ENCODE measurements around the gene CELSR2.
A peak's percentile ranks its signal among the peaks of the same experiment; 100 is the strongest.

Gene CELSR2

DNA sequence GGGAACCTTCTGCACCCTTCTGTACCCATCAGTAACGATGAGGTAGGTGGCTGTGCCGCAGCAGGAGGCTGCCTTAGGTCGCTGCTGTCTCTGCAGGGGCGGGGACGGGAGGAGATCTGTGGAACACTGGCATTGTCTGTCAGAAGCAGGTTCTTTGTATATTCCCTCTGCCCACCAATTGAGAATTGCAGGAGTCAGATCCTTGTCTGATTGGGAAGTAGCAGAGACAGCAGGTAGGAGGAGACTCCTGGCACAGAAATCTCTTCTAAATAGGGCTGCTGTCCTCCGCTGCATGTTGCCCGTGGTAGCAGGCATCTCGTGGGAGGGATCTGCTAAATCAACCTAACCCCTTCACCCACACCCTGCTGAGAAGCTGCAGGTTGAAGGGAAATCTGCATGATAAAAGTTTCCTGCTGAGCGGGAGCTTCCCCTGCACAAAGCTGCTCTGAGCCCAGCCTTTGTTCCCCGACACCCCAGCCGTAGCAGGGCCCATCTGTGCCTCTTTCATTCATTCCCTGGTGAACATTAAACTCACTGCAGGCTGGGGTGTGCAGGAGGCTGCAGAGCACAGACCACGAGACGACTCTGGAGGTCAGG lies 19.7 kb upstream of the CELSR2 start:
- DNase-seq: no peak

DNA sequence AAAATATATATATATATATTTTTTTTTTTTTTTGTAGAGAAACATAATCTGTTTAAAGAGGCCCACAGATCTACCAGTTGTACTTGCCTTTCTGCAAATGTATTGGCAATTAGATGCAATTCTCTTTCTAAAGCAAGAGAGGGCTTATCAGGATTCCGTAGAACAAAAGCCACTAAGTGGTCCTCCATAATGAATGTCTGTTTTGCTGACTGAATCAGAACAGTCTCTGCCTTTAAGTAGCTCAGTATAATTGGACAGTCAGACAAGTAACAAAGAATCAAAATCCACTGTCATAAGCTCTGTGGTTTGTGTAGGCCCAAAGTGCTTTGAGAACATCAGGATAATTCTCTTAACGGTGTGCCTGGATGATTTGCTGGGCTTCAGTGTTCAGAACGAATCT lies 18.3 kb upstream of the CELSR2 start:
- no peak for DNase-seq

DNA sequence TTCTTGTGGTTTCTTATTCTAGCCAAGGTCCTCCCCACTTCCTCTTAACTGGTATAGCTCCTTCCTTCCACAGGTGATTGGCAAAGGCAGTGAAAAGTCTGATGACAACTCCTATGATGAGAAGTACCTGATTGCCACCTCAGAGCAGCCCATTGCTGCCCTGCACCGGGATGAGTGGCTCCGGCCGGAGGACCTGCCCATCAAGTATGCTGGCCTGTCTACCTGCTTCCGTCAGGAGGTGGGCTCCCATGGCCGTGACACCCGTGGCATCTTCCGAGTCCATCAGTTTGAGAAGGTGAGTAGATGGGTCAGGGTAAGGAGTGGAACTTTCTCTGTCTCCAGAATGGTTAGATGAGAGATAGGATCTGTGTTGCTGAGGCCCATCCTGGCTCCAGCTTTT lies 14.2 kb upstream of the CELSR2 start:
- DNase-seq: no peak

DNA sequence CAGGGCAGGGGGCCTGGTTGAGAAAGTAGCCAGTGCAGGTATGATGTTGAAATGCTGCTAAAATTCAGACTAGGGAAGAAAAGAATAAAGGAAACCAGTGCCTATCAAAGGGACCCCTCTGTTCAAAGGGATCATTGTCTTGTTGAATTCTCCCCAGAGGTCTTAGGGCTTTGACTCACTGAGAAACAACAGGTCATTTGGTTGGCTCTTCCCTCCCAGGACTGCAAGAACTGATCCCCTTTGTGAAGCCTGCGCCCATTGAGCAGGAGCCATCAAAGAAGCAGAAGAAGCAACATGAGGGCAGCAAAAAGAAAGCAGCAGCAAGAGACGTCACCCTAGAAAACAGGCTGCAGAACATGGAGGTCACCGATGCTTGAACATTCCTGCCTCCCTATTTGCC lies 11.8 kb upstream of the CELSR2 start:
- DNase-seq: no peak

DNA sequence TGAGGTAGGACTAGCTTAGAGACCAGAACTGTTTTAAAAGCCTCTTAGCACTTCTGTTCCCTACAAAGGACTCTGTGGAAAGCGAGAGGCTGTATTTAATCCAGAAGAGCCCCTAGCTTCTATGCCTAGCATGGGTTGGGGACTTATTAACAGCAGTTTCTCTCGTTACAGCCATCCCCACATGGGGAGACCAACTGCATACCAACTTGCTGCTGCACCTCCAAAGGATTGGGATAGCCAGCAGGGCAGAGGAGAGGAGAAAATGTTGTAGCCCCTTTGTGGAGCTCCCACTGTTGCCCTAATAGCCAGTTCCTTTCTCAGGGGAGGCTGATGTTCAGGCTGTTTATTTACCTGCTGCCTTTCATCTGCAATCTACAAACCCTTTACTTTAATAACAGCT lies 11.0 kb upstream of the CELSR2 start:
- no peak for DNase-seq

DNA sequence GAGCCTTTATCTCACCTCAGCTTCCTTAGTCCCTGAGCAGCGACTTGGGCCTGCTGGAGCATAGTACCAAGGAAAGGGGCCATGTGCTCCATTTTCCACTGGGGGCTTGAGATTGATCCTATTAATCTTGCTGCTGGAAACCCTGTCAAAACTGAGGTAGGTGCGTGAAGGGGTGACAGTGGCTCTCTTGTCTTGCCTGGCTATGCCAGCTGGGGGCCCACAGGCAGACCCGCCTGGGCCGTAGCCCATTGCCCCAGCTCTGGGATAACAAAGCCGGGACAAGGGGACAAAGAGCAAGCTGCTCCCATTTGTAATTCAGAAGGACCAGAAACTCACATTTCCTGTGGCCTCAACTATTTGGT lies 10.3 kb upstream of the CELSR2 start:
- no peak for DNase-seq

DNA sequence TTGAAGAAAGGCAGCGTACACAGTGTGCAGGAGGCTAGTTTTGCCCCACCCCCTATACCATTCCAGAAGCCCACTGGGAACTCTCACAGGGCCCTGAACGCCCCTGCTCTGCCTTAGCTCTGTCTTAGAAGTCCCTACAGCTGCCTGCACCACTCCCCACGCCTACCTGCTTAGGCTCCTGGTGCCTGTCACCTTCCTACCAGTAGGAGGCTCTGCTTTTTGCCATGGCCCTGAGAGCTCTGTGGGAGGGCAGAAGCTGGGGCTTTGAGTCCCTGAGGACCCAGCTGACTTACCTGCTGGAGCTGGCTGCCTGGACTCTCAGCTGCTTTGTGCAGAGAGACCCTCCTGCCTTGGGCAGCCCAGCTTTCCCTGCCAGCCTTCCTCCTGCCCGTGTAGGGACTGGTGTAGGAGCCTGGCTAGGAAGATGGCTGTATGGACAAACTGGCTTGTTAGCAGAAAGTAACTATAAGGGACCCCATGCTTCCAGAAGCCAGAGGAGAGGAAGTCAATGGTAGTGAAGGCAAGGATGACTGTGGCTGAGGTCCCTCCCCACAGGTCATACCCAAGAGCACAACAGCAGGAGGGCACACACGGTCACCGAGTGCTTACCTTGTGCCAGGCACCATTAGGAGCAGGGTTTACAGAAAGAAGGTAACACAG lies 9.8 kb upstream of the CELSR2 start:
- peak in 1 of 2 experiments; percentile 6 for DNase-seq

DNA sequence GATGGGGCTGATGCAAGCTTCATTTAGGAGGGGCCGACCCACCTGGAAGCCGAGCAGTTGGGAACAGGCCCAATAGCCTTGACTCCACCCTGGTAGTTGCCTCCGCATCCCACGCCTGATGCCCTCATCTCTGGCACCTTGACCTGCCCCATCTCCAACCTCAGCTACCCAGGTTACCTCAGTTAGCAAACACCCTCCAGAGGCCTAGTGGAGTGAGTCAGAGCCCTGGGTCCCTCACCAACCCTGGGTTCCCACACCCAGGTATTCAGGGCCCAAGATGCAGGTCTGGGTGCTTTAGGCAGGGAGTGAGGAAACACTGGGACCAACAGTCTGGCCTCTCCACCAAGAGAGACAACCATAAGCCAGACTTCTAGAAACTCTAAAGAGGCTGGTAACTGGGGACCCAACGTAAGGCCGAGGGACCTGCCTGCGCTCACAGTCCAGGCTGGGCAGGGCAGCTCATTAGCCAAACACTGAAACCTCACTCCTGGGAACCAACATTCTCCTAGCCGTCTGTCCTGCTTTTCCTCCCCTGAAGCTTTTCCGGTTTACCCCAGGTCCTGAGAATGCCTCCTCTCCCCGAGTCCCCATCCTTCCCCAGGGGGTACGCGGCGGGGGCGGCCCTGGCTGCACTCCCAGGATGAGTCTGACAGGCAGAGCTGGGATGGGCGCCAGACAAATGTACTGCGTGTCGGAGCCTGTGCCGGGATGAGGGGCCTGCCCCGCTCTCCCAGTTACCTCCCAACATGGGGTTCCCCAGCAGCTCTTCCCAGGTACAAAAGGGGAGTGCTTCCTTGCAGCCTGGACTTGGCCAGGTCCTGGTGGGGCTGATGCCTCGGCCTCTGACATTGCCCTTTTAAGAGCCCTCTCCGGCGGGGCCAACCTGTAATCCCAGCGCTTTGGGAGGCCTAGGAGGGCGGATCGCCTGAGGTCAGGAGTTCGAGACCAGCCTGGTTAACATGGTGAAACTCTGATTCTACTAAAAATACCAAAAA lies 8.9 kb upstream of the CELSR2 start:
- no peak for DNase-seq

DNA sequence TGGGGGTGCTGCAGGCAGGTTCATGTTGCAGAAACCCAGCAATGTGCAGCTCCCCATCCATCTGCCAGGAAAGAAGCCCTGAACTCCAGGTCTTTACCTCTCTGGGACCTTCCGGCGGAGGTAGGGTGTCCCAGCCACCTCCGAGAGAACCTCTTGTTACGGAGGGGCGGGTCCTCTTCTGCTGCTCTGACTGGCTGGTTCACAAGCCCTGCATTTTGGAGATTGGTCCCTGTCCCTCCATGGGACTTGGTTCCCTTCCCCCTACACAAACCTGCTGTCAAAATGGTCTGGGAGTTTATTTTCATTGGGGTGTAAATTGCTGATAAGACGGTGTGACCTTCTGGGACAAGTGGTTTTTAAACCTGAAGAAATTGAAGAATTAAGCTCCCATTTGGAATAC lies 8.0 kb upstream of the CELSR2 start:
- DNase-seq: no peak

DNA sequence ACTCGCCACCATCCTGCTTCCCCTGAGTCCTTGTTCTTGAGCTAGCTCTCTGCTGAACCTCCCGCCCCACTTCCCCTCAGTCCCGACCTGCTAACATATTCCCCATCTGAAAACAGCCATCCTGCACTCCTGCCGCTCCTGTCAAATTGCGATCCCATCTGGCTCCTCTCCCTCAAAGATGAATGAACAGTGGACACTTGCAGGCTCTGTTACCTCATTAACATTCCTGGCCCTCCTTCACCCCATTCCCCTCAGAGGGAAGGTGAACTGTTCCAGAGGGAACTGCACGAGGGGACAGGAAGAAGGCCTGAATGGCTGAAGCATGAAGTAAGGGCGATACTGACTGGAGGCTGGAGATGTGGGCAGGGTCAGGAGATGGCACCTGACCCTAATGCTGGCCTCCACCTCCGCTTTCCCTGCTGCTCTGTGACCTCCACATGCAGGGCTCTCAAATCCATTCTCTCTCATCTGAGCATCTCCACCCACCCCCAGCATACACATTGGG lies 7.4 kb upstream of the CELSR2 start:
- no peak for DNase-seq

DNA sequence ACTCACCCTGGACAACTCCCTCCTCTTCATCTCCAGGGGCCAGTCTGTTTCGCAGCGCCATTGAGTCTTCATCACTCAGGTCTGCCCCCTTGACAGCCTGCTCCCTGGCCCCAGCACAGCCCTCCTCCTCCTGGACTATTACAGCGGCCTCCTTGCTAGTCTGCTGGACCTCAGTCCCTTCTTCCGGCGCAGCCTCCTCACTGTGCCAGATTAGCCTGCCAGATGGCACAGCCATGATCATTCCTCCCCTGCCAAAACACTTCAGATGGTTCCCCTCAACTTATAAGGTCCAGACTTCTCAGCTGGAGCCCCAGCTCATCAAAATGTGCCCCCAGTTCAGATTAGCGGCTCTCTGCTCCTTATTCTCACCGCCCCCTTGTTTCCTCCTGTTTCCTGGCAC lies 7.0 kb upstream of the CELSR2 start:
- no peak for DNase-seq

DNA sequence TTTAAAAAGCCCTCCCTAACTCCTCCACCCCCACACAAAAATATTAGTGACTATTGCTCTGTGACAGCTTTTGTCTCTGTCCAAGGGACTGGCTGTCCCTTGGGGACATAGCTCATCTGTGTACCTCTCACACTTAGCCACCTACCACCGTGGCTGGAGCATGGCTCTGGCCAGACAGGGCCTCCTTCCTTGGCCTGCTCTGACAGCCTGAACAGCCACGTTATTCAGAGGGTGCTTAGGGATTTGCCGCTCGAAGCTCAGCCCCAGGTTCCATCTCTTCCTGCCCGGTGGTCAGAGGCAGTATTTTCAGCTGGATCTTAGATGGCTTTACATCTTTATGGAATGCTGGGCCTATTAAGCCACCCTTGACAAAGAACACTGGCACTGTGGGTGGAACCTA lies 6.1 kb upstream of the CELSR2 start:
- no peak for DNase-seq

DNA sequence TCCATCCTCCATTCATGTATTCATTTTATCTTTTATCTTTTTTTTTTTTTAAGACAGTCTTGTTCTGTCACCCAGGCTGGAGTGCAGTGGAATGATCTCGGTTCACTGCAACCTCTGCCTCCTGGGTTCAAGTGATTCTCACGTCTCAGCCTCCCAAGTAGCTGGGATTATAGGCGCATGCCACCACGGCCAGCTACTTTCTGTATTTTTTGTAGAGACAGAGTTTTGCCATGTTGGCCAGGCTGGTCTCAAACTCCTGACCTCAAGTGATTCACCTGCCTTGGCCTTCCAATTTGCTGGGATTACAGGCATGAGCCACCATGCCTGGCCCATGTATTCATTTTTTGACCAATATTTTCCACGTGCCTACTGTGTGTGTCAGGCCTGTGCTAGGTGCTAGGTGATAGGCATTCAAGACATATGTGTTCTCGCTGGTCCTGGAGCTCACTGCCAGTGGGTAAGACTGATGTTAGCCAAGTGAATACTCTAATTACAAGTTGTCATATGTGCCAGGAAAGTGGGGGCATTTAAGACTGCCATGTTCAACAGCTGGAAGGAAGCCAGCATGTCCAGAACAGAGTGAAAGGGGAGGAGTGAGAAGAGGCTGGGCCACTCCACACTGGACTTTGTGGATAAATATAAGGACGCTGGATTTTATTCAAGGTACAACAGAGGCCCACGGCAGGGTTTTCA lies 5.3 kb upstream of the CELSR2 start:
- no peak for DNase-seq

DNA sequence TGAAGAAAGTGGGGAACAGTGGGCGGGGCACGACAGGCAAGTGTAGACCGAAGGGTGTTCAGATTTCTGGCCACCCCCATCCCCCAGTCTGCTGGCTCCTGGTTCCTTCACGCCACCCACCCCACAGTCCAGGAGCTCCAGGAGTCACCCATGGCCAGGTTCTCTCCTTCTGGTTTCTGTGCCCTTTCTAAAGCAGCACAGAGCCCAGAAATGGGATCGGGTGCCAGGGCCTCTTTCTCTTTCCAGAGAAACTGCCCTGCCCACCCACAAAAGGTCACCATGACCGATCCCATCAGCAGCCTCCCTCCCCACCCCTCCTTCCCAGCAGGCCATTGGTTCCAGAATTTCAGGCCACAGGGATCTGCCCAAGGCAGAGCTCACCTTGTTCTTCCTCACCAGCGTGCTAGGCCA lies 3.2 kb upstream of the CELSR2 start:
- DNase-seq: no peak

DNA sequence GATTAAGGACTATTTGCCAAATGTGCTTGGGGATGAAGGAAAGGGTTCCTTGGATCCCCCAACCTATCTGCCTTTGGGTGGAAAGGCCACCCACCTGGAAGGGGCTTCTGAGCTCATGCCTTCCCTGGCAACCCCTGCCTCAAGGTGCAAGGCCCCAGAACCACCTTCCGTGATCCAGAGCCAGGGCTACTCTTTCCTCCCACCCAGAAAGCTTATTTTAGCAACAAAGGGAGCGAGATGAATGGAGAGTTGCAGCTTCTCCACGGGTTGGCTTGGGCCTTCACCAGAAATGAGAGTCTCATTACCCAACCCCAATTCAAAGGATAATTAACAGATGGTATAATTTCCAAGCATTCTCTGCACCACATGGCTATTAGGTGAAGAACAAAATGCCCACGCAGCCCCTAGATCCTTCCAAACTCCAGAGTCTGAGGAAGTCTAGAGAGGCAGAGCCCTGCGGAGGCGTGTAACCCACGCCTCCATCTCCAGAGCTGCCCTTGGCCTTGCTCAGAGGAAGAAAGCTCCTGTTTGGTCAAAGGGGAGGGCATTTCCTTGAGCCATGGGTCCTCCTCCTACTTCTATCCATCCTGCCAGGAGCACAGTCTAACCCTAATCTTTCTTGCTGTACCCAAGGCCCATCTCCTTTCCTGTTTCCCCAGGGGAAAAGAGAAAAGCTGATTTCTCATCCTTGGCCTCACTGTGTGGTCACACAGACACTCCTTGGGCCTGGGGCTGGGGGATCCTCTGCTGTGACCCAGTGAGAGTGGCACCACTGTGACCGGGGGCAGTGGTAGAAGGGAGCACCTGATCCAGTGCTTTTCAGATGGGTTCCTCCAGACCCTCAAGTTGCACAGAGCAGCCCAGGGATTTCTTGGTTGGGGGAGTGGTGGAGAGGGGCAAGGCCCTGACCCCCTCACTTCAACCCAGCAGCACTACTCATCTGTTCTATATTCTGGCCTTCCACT lies 1.7 kb upstream of the CELSR2 start:
- DNase-seq: no peak

DNA sequence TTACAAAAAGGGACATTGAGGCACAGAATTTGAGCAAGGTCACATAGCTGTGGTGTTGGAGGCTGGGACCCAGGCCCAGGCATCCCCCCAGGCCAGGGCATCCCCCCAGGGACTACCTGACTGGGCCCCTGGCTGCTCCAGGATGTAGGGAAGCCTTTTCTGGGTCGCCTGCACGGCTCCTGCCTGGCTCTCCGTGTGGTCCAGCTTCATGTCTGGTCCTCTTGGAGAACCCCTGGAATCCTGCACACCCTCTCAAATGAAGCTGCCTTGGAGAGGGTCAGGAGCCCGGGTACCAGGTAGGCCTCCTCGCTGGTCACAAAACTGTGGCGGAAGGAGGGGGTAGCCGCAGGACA lies 919 bp upstream of the CELSR2 start:
- DNase-seq: no peak

DNA sequence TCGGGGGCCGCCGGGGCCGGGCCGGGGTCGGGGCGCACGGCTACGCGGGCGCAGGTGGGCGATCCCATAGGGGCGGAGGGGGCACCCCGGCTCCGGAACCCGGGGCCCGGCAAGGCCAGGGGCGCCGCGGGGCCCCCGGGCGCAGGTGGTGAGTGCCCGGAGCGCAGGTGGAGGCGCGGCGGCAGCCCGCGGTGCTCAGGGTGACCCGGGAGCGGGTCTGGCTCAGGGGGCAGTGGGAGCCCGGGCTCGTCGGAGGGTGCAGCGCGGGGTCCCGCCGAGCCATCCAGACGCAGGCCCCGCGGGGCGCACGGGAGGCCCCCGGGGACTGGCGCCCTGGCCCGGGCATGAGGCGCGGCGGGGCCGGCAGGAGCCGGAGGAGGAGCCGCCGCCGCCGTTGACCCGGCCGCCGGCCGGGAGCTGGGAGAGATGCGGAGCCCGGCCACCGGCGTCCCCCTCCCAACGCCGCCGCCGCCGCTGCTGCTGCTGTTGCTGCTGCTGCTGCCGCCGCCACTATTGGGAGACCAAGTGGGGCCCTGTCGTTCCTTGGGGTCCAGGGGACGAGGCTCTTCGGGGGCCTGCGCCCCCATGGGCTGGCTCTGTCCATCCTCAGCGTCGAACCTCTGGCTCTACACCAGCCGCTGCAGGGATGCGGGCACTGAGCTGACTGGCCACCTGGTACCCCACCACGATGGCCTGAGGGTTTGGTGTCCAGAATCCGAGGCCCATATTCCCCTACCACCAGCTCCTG lies 489 bp downstream of the CELSR2 start:
- no peak for DNase-seq

DNA sequence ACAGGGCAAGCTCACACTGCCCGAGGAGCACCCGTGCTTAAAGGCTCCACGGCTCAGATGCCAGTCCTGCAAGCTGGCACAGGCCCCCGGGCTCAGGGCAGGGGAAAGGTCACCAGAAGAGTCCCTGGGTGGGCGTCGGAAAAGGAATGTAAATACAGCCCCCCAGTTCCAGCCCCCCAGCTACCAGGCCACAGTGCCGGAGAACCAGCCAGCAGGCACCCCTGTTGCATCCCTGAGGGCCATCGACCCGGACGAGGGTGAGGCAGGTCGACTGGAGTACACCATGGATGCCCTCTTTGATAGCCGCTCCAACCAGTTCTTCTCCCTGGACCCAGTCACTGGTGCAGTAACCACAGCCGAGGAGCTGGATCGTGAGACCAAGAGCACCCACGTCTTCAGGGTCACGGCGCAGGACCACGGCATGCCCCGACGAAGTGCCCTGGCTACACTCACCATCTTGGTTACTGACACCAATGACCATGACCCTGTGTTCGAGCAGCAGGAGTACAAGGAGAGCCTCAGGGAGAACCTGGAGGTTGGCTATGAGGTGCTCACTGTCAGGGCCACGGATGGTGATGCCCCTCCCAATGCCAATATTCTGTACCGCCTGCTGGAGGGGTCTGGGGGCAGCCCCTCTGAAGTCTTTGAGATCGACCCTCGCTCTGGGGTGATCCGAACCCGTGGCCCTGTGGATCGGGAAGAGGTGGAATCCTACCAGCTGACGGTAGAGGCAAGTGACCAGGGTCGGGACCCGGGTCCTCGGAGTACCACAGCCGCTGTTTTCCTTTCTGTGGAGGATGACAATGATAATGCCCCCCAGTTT lies 1.3 kb downstream of the CELSR2 start:
- no peak for DNase-seq

DNA sequence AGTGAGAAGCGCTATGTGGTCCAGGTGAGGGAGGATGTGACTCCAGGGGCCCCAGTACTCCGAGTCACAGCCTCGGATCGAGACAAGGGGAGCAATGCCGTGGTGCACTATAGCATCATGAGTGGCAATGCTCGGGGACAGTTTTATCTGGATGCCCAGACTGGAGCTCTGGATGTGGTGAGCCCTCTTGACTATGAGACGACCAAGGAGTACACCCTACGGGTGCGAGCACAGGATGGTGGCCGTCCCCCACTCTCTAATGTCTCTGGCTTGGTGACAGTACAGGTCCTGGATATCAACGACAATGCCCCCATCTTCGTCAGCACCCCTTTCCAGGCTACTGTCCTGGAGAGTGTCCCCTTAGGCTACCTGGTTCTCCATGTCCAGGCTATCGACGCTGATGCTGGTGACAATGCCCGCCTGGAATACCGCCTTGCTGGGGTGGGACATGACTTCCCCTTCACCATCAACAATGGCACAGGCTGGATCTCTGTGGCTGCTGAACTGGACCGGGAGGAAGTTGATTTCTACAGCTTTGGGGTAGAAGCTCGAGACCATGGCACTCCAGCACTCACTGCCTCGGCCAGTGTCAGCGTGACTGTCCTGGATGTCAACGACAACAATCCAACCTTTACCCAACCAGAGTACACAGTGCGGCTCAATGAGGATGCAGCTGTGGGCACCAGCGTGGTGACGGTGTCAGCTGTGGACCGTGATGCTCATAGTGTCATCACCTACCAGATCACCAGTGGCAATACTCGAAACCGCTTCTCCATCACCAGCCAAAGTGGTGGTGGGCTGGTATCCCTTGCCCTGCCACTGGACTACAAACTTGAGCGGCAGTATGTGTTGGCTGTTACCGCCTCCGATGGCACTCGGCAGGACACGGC lies 2.2 kb downstream of the CELSR2 start:
- DNase-seq: no peak
